WTC11 (cell line): ENCODE measurements around the gene FNDC3B. TPM values are rescaled to one million over a fixed set of nuclear protein-coding genes. Genes with fewer than 3 reads are reported as not detected.

ENCODE experiments used
- ATAC-seq: fragments of 200-7000 bp; cut with Tn5 transposase; 2 replicates; pipeline ENCODE4 v1.10.0; 2021; ENCODE audit warnings: mild to moderate bottlenecking, moderate library complexity
- CTCF ChIA-PET: fragments of 300-600 bp; sonication (Branson Sonifier 250); formaldehyde crosslinking; loops from one replicate; lab custom pipeline; 2021; ENCODE audit warnings: antibody characterized with exemption; lab: Charles Lee
- POLR2A ChIA-PET: fragments of 350-600 bp; sonication (Branson Sonifier 250); formaldehyde crosslinking; loops from one replicate; lab custom pipeline; 2021; ENCODE audit warnings: antibody characterized with exemption; lab: Charles Lee
- DNase-seq: peaks from one replicate; pipeline ENCODE4 v3.0.0; 2021; ENCODE audit warnings: low spot score
- H3K27ac Mint-ChIP-seq: 2 replicates; pipeline ENCODE4 v1.8.0; 2021; ENCODE audit warnings: mixed read lengths
- H3K27me3 Mint-ChIP-seq: 2 replicates; pipeline ENCODE4 v1.8.0; 2021; ENCODE audit warnings: low read depth, mild to moderate bottlenecking, moderate library complexity, mixed read lengths
- H3K36me3 Mint-ChIP-seq: 2 replicates; pipeline ENCODE4 v1.8.0; 2021; ENCODE audit warnings: mixed read lengths
- H3K4me1 Mint-ChIP-seq: 2 replicates; pipeline ENCODE4 v1.8.0; 2022; ENCODE audit warnings: mixed read lengths
- H3K4me3 Mint-ChIP-seq: 2 replicates; pipeline ENCODE4 v1.8.0; 2021; ENCODE audit warnings: mild to moderate bottlenecking, moderate library complexity, mixed read lengths
- H3K9me3 Mint-ChIP-seq: 2 replicates; pipeline ENCODE4 v1.8.0; 2021; ENCODE audit warnings: mixed read lengths
- CBFB ChIP-seq: sonication (generic); formaldehyde crosslinking; IDR thresholded peaks from 2 replicates; pipeline ENCODE4 v1.8.1; 2022; ENCODE audit warnings: mild to moderate bottlenecking, low read depth, missing genetic modification reagents
- CREB1 ChIP-seq: sonication (generic); formaldehyde crosslinking; IDR thresholded peaks from 2 replicates; pipeline ENCODE4 v1.8.0; 2023; ENCODE audit warnings: mild to moderate bottlenecking, missing genetic modification reagents
- HMGXB4 ChIP-seq: sonication (generic); formaldehyde crosslinking; IDR thresholded peaks from 2 replicates; pipeline ENCODE4 v1.8.1; 2023; ENCODE audit warnings: mild to moderate bottlenecking, moderate library complexity, missing genetic modification reagents
- JUN ChIP-seq: sonication (generic); formaldehyde crosslinking; IDR thresholded peaks from 2 replicates; pipeline ENCODE4 v1.8.0; 2023; ENCODE audit warnings: mild to moderate bottlenecking, missing genetic modification reagents
- MAX ChIP-seq: sonication (generic); formaldehyde crosslinking; IDR thresholded peaks from 2 replicates; pipeline ENCODE4 v1.8.0; 2022; ENCODE audit warnings: mild to moderate bottlenecking, missing genetic modification reagents
- NR1H2 ChIP-seq: sonication (generic); formaldehyde crosslinking; IDR thresholded peaks from 2 replicates; pipeline ENCODE4 v1.9.0; 2021; ENCODE audit warnings: mild to moderate bottlenecking, moderate library complexity, missing genetic modification reagents
- NR3C1 ChIP-seq: sonication (generic); formaldehyde crosslinking; conservative IDR thresholded peaks from 2 replicates; pipeline ENCODE4 v1.8.1; 2023; ENCODE audit warnings: low read depth, mild to moderate bottlenecking, missing genetic modification reagents
- SP1 ChIP-seq: sonication (generic); formaldehyde crosslinking; conservative IDR thresholded peaks from 2 replicates; pipeline ENCODE4 v1.8.1; 2022; ENCODE audit warnings: missing genetic modification reagents
- TP53 ChIP-seq: sonication (generic); formaldehyde crosslinking; IDR thresholded peaks from 2 replicates; pipeline ENCODE4 v1.8.1; 2023; ENCODE audit warnings: mild to moderate bottlenecking, missing genetic modification reagents
- USF1 ChIP-seq: sonication (generic); formaldehyde crosslinking; IDR thresholded peaks from 2 replicates; pipeline ENCODE4 v1.8.0; 2022; ENCODE audit warnings: mild to moderate bottlenecking, missing genetic modification reagents
- ZBTB21 ChIP-seq: sonication (generic); formaldehyde crosslinking; IDR thresholded peaks from 2 replicates; pipeline ENCODE4 v1.8.1; 2023; ENCODE audit warnings: mild to moderate bottlenecking, missing genetic modification reagents, borderline replicate concordance
- ZMAT4 ChIP-seq: fragments of 250-450 bp; sonication (Bioruptor Pico); IDR thresholded peaks from 2 replicates; pipeline ENCODE4 v1.9.0; 2021; ENCODE audit warnings: mild to moderate bottlenecking
- ZNF263 ChIP-seq: sonication (generic); formaldehyde crosslinking; IDR thresholded peaks from 2 replicates; pipeline ENCODE4 v1.8.1; 2022; ENCODE audit warnings: low read depth, mild to moderate bottlenecking, moderate library complexity, missing genetic modification reagents
- ZNF317 ChIP-seq: sonication (generic); formaldehyde crosslinking; IDR thresholded peaks from 2 replicates; pipeline ENCODE4 v1.8.1; 2023; ENCODE audit warnings: low read depth, mild to moderate bottlenecking, moderate library complexity, missing genetic modification reagents, borderline replicate concordance
- ZNF396 ChIP-seq: fragments of 250-450 bp; sonication (Bioruptor Pico); IDR thresholded peaks from 2 replicates; pipeline ENCODE4 v1.8.0; 2021; ENCODE audit warnings: mild to moderate bottlenecking, moderate library complexity, borderline replicate concordance
- ZNF423 ChIP-seq: fragments of 250-450 bp; sonication (Bioruptor Pico); IDR thresholded peaks from 2 replicates; pipeline ENCODE4 v2.1.2; 2022; ENCODE audit warnings: mild to moderate bottlenecking, moderate library complexity
- total RNA-seq: library from RNA; stranded (reverse); gene quantifications from 3 replicates; pipeline ENCODE4 v1.2.3, GENCODE V29; 2021
- TF ChIP-seq, protein P1 (sequence below): fragments of 200-600 bp; IDR thresholded peaks from 2 replicates; pipeline ENCODE4 v1.8.0; 2022; ENCODE audit warnings: antibody characterized with exemption
- TF ChIP-seq, protein P2 (sequence below): sonication (generic); formaldehyde crosslinking; IDR thresholded peaks from 2 replicates; pipeline ENCODE4 v1.8.1; 2022; ENCODE audit warnings: mild to moderate bottlenecking, missing genetic modification reagents, moderate library complexity, borderline replicate concordance
- TF ChIP-seq, protein P3 (sequence below): fragments of 250-450 bp; sonication (Bioruptor Pico); IDR thresholded peaks from 2 replicates; pipeline ENCODE4 v2.1.2; 2022; ENCODE audit warnings: mild to moderate bottlenecking, moderate library complexity

The FNDC3B gene
- total RNA-seq, 1 experiment from 2014 or later = 42.8 TPM

DNA sequence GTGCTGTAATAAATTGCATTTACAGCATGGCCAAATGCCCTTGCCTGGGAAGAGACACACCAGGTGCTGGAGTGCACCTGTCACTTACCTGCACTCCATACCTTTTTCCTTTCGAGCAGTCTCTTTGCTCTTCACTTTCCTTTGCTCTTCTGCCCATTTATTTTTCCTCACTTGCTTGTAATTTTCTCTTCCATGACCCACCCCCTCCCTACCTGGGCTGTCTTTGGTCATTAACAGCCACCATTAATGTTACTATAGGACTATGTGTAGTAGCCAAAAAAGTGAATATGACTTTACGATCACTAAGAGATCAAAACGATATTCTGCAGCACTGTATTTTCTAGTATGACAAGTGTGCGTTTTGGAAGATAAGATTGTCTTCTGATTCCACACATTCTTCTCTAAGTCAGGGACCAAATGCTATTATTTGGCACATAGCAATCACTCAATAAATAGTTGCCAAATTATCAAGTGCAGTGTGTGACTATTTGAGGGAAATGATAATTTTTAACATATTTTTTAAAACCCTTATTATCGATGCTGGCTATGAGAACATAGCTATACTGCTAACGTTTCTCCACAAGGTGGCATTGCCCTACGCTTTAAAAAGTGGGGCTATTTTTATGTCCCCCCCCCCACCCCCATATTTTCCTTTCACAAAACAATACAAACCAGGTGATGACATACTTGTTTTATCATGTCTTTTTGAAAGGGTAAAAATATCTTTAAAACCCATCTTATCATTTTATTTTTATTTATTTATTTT is 294.5 kb downstream of the FNDC3B start:
- CTCF ChIA-PET = interaction anchor here (0.6 to 2.2 kb wide), 15 partner anchors 8 to 1044 kb away, joined by 3 to 41 read pairs (median 3); no protein-coding TSS in a partner anchor

More for the DNA sequence above, 294.5 kb downstream of the FNDC3B start:
- TF ChIP-seq NR1H2 (CRISPR knock-in tag) = no peak
- no peak for TF ChIP-seq HMGXB4 (CRISPR knock-in tag)
- no peak for TF ChIP-seq CBFB
- no peak for TF ChIP-seq ZNF263 (CRISPR knock-in tag)
- TF ChIP-seq ZNF396 (CRISPR knock-in tag) = no peak
- TF ChIP-seq, protein P1, sequence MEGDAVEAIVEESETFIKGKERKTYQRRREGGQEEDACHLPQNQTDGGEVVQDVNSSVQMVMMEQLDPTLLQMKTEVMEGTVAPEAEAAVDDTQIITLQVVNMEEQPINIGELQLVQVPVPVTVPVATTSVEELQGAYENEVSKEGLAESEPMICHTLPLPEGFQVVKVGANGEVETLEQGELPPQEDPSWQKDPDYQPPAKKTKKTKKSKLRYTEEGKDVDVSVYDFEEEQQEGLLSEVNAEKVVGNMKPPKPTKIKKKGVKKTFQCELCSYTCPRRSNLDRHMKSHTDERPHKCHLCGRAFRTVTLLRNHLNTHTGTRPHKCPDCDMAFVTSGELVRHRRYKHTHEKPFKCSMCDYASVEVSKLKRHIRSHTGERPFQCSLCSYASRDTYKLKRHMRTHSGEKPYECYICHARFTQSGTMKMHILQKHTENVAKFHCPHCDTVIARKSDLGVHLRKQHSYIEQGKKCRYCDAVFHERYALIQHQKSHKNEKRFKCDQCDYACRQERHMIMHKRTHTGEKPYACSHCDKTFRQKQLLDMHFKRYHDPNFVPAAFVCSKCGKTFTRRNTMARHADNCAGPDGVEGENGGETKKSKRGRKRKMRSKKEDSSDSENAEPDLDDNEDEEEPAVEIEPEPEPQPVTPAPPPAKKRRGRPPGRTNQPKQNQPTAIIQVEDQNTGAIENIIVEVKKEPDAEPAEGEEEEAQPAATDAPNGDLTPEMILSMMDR = no peak
- TF ChIP-seq ZBTB21 (CRISPR knock-in tag) = no peak
- TF ChIP-seq MAX (CRISPR knock-in tag) = no peak
- TF ChIP-seq CREB1 (CRISPR knock-in tag) = no peak
- no peak for TF ChIP-seq NR3C1 (CRISPR knock-in tag)
- no peak for TF ChIP-seq SP1
- no peak for TF ChIP-seq USF1 (CRISPR knock-in tag)
- TF ChIP-seq JUN (CRISPR knock-in tag) = no peak
- TF ChIP-seq ZNF317 (CRISPR knock-in tag) = no peak
- TF ChIP-seq, protein P2, sequence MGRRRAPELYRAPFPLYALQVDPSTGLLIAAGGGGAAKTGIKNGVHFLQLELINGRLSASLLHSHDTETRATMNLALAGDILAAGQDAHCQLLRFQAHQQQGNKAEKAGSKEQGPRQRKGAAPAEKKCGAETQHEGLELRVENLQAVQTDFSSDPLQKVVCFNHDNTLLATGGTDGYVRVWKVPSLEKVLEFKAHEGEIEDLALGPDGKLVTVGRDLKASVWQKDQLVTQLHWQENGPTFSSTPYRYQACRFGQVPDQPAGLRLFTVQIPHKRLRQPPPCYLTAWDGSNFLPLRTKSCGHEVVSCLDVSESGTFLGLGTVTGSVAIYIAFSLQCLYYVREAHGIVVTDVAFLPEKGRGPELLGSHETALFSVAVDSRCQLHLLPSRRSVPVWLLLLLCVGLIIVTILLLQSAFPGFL = no peak
- TF ChIP-seq, protein P3, sequence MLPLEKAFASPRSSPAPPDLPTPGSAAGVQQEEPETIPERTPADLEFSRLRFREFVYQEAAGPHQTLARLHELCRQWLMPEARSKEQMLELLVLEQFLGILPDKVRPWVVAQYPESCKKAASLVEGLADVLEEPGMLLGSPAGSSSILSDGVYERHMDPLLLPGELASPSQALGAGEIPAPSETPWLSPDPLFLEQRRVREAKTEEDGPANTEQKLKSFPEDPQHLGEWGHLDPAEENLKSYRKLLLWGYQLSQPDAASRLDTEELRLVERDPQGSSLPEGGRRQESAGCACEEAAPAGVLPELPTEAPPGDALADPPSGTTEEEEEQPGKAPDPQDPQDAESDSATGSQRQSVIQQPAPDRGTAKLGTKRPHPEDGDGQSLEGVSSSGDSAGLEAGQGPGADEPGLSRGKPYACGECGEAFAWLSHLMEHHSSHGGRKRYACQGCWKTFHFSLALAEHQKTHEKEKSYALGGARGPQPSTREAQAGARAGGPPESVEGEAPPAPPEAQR (CRISPR knock-in tag) = no peak
- TF ChIP-seq ZNF423 (CRISPR knock-in tag) = no peak
- no peak for TF ChIP-seq ZMAT4 (CRISPR knock-in tag)
- TF ChIP-seq TP53 (CRISPR knock-in tag) = no peak
- ATAC-seq (no peak), DNase-seq (no peak)
- Mint-ChIP-seq H3K4me3 (no peak overlapping the region), H3K9me3 (no peaks in the 10 kb centered on the region), H3K36me3 (peaks cover 55% of the 10 kb centered on the region), H3K4me1 (no peaks in the 10 kb centered on the region), H3K27ac (peak overlapping the region; percentile 93), H3K27me3 (no peaks in the 10 kb centered on the region)
- POLR2A ChIA-PET = no interaction called here
